ENCODE data around the gene CASZ1.

DNA sequence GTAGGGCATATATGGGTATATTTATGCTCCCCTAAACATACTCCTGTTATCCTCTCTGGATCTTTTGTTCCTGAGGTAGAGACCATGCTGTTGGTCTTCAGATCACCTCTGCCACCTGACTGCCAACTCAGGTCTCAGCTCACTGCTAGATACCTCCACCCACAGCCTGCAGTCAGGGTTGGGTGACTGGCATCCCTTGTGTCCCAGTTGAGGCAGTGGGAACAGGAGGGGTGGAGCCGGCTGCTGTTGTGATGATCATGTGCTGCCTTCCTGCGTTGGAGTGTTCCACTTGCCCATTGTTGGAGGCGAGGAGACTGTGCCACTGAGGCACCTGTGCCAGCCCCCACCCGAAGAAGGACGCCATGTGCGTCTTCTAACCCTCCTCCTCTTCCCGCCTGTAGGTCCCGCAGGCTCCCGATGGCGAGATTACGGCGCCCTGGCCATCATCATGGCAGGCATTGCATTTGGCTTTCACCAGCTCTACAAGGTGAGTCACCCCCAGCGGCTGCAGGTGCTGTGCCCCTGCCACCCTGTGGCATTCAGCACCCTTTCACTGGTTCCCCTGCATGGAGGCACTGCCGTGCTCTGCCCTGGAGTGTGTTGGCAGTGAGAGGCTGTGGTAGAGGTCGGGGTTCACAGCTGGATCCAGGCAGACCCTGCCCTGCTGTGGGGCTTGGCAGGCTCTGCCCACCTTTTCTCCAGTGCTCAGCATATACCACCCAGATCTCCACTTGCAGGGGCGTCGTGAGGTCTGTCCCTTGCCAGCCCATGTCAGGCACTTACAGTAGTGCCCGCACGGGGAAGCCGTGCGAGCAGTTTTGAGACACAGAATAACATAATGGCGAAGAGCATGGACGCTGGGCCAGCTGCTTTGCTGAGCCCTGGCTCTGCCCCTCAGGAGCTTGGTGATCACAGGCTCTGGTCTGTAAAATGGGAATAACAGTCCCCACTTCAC lies 178.2 kb downstream of the CASZ1 start:
- TF ChIP-seq POLR2A (IDR thresholded peaks at IDR 0.05), result no peak
- TF ChIP-seq, protein P1, sequence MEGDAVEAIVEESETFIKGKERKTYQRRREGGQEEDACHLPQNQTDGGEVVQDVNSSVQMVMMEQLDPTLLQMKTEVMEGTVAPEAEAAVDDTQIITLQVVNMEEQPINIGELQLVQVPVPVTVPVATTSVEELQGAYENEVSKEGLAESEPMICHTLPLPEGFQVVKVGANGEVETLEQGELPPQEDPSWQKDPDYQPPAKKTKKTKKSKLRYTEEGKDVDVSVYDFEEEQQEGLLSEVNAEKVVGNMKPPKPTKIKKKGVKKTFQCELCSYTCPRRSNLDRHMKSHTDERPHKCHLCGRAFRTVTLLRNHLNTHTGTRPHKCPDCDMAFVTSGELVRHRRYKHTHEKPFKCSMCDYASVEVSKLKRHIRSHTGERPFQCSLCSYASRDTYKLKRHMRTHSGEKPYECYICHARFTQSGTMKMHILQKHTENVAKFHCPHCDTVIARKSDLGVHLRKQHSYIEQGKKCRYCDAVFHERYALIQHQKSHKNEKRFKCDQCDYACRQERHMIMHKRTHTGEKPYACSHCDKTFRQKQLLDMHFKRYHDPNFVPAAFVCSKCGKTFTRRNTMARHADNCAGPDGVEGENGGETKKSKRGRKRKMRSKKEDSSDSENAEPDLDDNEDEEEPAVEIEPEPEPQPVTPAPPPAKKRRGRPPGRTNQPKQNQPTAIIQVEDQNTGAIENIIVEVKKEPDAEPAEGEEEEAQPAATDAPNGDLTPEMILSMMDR (IDR thresholded peaks at IDR 0.05), result no peak

All from adrenal gland (tissue), 5 donors.